Neural cell (in vitro differentiated cells): ENCODE measurements around the gene KDM1B.

Experiments
- CTCF ChIP-seq: fragments of 450-650 bp; IDR thresholded peaks from 2 replicates; pipeline ENCODE4 v1.5.1; 2014; ENCODE audit warnings: antibody characterized with exemption, mild to moderate bottlenecking, moderate library complexity; ENCODE audit not compliant: poor library complexity, severe bottlenecking
- EP300 ChIP-seq: fragments of 450-650 bp; conservative IDR thresholded peaks from 2 replicates; pipeline ENCODE4 v1.6.1; 2014; ENCODE audit warnings: antibody characterized with exemption, mild to moderate bottlenecking, moderate library complexity; ENCODE audit not compliant: poor library complexity, severe bottlenecking
- REST ChIP-seq: IDR thresholded peaks from 2 replicates; pipeline ENCODE4 v1.6.1; 2012; ENCODE audit warnings: borderline replicate concordance
- TAF1 ChIP-seq: IDR thresholded peaks from 2 replicates; pipeline ENCODE4 v1.6.1; 2012; ENCODE audit warnings: low read depth

- TF ChIP-seq CTCF (no peak), REST (no peak), TAF1 (no peak), EP300 (no peak)
Observed at GRCh38 chr6:18269717-18270116, 114.5 kb downstream of the KDM1B start.
